ENCODE data around the gene SLC49A4. TPM values are rescaled to one million over a fixed set of nuclear protein-coding genes. Genes with fewer than 3 reads are reported as not detected.
A peak's percentile ranks its signal among the peaks of the same experiment; 100 is the strongest.

SLC49A4 gene
- total RNA-seq, 1 experiment from 2014 or later: 12.0 TPM

GRCh38 chr3:122772827-122773226 is 22.0 kb upstream of the SLC49A4 start:
- Histone ChIP-seq H3K27me3 (replicated peaks) (no peaks in the 10 kb centered on the region), H3K36me3 (no peaks in the 10 kb centered on the region), H3K27ac (no peak overlapping the region), H3K4me1 (replicated peaks) (no peaks in the 10 kb centered on the region), H3K4me3 (no peak overlapping the region), H3K9me3 (replicated peaks) (no peaks in the 10 kb centered on the region)
- no peak for DNase-seq (ENCODE audit: low read depth in 1 of 2, low spot score in 2 of 2)

- no peaks in the 10 kb centered on the region for H3K9me3 ChIP-seq (replicated peaks)
- H3K27me3 ChIP-seq (replicated peaks): no peaks in the 10 kb centered on the region
- H3K4me3 ChIP-seq: no peak overlapping the region
- no peak for DNase-seq (ENCODE audit: low read depth in 1 of 2, low spot score in 2 of 2)
- H3K4me1 ChIP-seq (replicated peaks): no peaks in the 10 kb centered on the region
- no peaks in the 10 kb centered on the region for H3K36me3 ChIP-seq
- H3K27ac ChIP-seq: no peak overlapping the region
Measured at GRCh38 chr3:122773944-122774509, 20.8 kb upstream of the SLC49A4 start.

GRCh38 chr3:122774564-122774963 is 20.3 kb upstream of the SLC49A4 start:
- no peaks in the 10 kb centered on the region for H3K27me3 ChIP-seq (replicated peaks)
- no peaks in the 10 kb centered on the region for H3K36me3 ChIP-seq
- H3K4me1 ChIP-seq (replicated peaks): no peaks in the 10 kb centered on the region
- DNase-seq (ENCODE audit: low read depth in 1 of 2, low spot score in 2 of 2): no peak
- no peaks in the 10 kb centered on the region for H3K9me3 ChIP-seq (replicated peaks)
- no peak overlapping the region for H3K27ac ChIP-seq
- no peak overlapping the region for H3K4me3 ChIP-seq

- no peak for DNase-seq (ENCODE audit: low read depth in 1 of 2, low spot score in 2 of 2)
- Histone ChIP-seq H3K9me3 (replicated peaks) (no peaks in the 10 kb centered on the region), H3K27ac (no peak overlapping the region), H3K4me3 (no peak overlapping the region), H3K4me1 (replicated peaks) (no peaks in the 10 kb centered on the region), H3K36me3 (no peaks in the 10 kb centered on the region), H3K27me3 (replicated peaks) (no peaks in the 10 kb centered on the region)
Measured at GRCh38 chr3:122776675-122777468, 18.0 kb upstream of the SLC49A4 start.

- no peak for DNase-seq (ENCODE audit: low read depth in 1 of 2, low spot score in 2 of 2)
- Histone ChIP-seq H3K4me1 (replicated peaks) (no peaks in the 10 kb centered on the region), H3K36me3 (no peaks in the 10 kb centered on the region), H3K4me3 (no peak overlapping the region), H3K9me3 (replicated peaks) (no peaks in the 10 kb centered on the region), H3K27ac (no peak overlapping the region), H3K27me3 (replicated peaks) (no peaks in the 10 kb centered on the region)
Measured at GRCh38 chr3:122777563-122777962, 17.3 kb upstream of the SLC49A4 start.

- DNase-seq (ENCODE audit: low read depth in 1 of 2, low spot score in 2 of 2): no peak
- Histone ChIP-seq H3K27me3 (replicated peaks) (no peaks in the 10 kb centered on the region), H3K27ac (no peak overlapping the region), H3K9me3 (replicated peaks) (no peaks in the 10 kb centered on the region), H3K36me3 (no peaks in the 10 kb centered on the region), H3K4me1 (replicated peaks) (no peaks in the 10 kb centered on the region), H3K4me3 (no peak overlapping the region)
Measured at GRCh38 chr3:122782804-122783203, 12.1 kb upstream of the SLC49A4 start.

GRCh38 chr3:122784436-122784835 is 10.4 kb upstream of the SLC49A4 start:
- no peaks in the 10 kb centered on the region for H3K27me3 ChIP-seq (replicated peaks)

GRCh38 chr3:122785231-122785630 is 9.6 kb upstream of the SLC49A4 start:
- no peak overlapping the region for H3K27ac ChIP-seq
- no peaks in the 10 kb centered on the region for H3K4me1 ChIP-seq (replicated peaks)
- no peak for DNase-seq (ENCODE audit: low read depth in 1 of 2, low spot score in 2 of 2)
- H3K27me3 ChIP-seq (replicated peaks): no peaks in the 10 kb centered on the region
- no peak overlapping the region for H3K4me3 ChIP-seq
- H3K36me3 ChIP-seq: no peaks in the 10 kb centered on the region
- H3K9me3 ChIP-seq (replicated peaks): no peaks in the 10 kb centered on the region

More at GRCh38 chr3:122784436-122784835, 10.4 kb upstream of the SLC49A4 start:
- Histone ChIP-seq H3K36me3 (no peaks in the 10 kb centered on the region), H3K9me3 (replicated peaks) (no peaks in the 10 kb centered on the region), H3K4me3 (no peak overlapping the region), H3K27ac (no peak overlapping the region), H3K4me1 (replicated peaks) (no peaks in the 10 kb centered on the region)
- no peak for DNase-seq (ENCODE audit: low read depth in 1 of 2, low spot score in 2 of 2)

GRCh38 chr3:122786066-122786465 is 8.8 kb upstream of the SLC49A4 start:
- no peak overlapping the region for H3K27ac ChIP-seq
- H3K27me3 ChIP-seq (replicated peaks): no peaks in the 10 kb centered on the region

GRCh38 chr3:122787872-122788271 is 7.0 kb upstream of the SLC49A4 start:
- Histone ChIP-seq H3K27ac (no peak overlapping the region), H3K4me1 (replicated peaks) (no peaks in the 10 kb centered on the region), H3K36me3 (no peaks in the 10 kb centered on the region), H3K4me3 (no peak overlapping the region), H3K9me3 (replicated peaks) (no peaks in the 10 kb centered on the region), H3K27me3 (replicated peaks) (no peaks in the 10 kb centered on the region)
- DNase-seq (ENCODE audit: low read depth in 1 of 2, low spot score in 2 of 2): no peak

More at GRCh38 chr3:122786066-122786465, 8.8 kb upstream of the SLC49A4 start:
- no peaks in the 10 kb centered on the region for H3K36me3 ChIP-seq
- H3K4me1 ChIP-seq (replicated peaks): no peaks in the 10 kb centered on the region
- no peak for DNase-seq (ENCODE audit: low read depth in 1 of 2, low spot score in 2 of 2)
- H3K9me3 ChIP-seq (replicated peaks): no peaks in the 10 kb centered on the region
- no peak overlapping the region for H3K4me3 ChIP-seq

GRCh38 chr3:122789585-122790273 is 5.1 kb upstream of the SLC49A4 start:
- H3K27ac ChIP-seq: no peak overlapping the region
- no peaks in the 10 kb centered on the region for H3K36me3 ChIP-seq
- H3K4me3 ChIP-seq: no peak overlapping the region
- H3K9me3 ChIP-seq (replicated peaks): no peaks in the 10 kb centered on the region
- peaks cover 8% of the 10 kb centered on the region for H3K4me1 ChIP-seq (replicated peaks)
- no peaks in the 10 kb centered on the region for H3K27me3 ChIP-seq (replicated peaks)
- no peak for DNase-seq (ENCODE audit: low read depth in 1 of 2, low spot score in 2 of 2)

- Histone ChIP-seq H3K4me1 (replicated peaks) (peaks cover 14% of the 10 kb centered on the region), H3K4me3 (peak within 1 kb of the TSS; percentile 69), H3K27me3 (replicated peaks) (no peaks in the 10 kb centered on the region), H3K36me3 (no peaks in the 10 kb centered on the region), H3K9me3 (replicated peaks) (no peaks in the 10 kb centered on the region), H3K27ac (peak within 1 kb of the TSS; percentile 64)
- DNase-seq (ENCODE audit: low read depth in 1 of 2, low spot score in 2 of 2): peak; percentile 80 to 82
Measured at GRCh38 chr3:122793568-122794416, 1.1 kb upstream of the SLC49A4 start, which contains the start of gene HSPBAP1. HSPBAP1 (minus strand) TSS chr3:122793831; CDS start chr3:122793680, 151 bp downstream.

GRCh38 chr3:122794483-122794778 is 438 bp upstream of the SLC49A4 start:
- no peaks in the 10 kb centered on the region for H3K27me3 ChIP-seq (replicated peaks)
- no peaks in the 10 kb centered on the region for H3K9me3 ChIP-seq (replicated peaks)
- peaks cover 14% of the 10 kb centered on the region for H3K4me1 ChIP-seq (replicated peaks)
- H3K36me3 ChIP-seq: no peaks in the 10 kb centered on the region
- H3K4me3 ChIP-seq: peak overlapping the region; percentile 69
- peak in 1 of 2 experiments; percentile 50 for DNase-seq (ENCODE audit: low read depth in 1 of 2, low spot score in 2 of 2)
- peak overlapping the region; percentile 64 for H3K27ac ChIP-seq
